Measurements from ENCODE around the gene SRSF3.
"Not testable (repeated sequence)": the region's sequence is repeated elsewhere in the genome, so short reads cannot be mapped to it uniquely, and the experiment has no call there.

Gene SRSF3

GRCh38 chr6:36576578-36576977 is 17.6 kb upstream of the SRSF3 start:
- no peak for DNase-seq (ENCODE audit: low read depth in 2 of 2)

GRCh38 chr6:36577301-36577700 is 16.9 kb upstream of the SRSF3 start:
- no peak for DNase-seq (ENCODE audit: low read depth in 2 of 2)

DNA sequence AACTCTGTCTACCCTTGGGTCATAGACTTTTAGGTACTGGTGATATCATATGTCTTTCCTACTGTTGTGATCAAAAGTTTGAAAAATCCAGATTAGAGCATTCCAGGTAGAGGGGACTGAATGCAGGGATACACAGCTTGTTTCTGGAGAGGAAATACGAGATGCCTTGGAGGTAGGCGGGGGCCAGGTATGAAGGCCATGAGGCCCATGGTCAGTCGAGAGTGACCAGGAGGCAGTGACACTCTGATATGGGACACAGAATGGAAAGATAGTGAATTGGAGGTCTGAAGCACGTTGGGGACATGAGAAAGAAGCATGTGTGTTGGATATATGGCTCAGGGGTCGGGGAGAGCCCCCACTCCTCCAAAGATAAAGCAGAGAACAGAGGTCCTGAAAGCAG is 16.1 kb upstream of the SRSF3 start:
- no peak for DNase-seq (ENCODE audit: low read depth in 2 of 2)

- DNase-seq (ENCODE audit: low read depth in 2 of 2) = no peak
These were observed 15.7 kb upstream of the SRSF3 start for GRCh38 chr6:36578431-36578830.

GRCh38 chr6:36580184-36580526 is 14.0 kb upstream of the SRSF3 start:
- DNase-seq (ENCODE audit: low read depth in 2 of 2) = no peak

GRCh38 chr6:36581716-36582115 is 12.4 kb upstream of the SRSF3 start:
- no peak for DNase-seq (ENCODE audit: low read depth in 2 of 2)

- no peak for DNase-seq (ENCODE audit: low read depth in 2 of 2)
These were observed 7.6 kb upstream of the SRSF3 start for GRCh38 chr6:36586606-36587005.

- not testable (repeated sequence) for DNase-seq (ENCODE audit: low read depth in 2 of 2)
These were observed 5.1 kb upstream of the SRSF3 start for GRCh38 chr6:36589025-36589400.

GRCh38 chr6:36590237-36590636 is 3.9 kb upstream of the SRSF3 start:
- no peak for DNase-seq (ENCODE audit: low read depth in 2 of 2)

DNA sequence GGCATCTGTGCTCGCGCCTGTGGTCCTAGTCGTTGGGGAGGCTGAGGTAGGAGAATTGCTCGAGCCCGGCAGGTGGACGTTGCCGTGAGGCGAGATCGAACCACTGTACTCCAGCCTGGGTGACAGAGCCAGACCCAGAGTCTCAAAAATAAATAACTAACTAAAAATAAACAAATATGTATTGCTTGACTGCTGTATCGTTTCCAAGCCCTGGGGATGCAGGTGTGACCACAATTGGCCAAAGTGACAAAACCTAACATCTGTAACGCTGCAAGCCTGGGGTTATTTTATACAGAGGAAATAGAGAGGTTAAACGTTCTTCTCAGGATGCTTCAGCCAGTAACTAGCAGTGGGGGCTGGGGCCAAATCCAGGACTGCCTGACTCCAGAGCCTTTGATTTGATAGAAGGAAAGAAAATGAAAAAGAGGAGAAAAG is 1.9 kb upstream of the SRSF3 start:
- DNase-seq (ENCODE audit: low read depth in 2 of 2) = no peak

- no peak for DNase-seq (ENCODE audit: low read depth in 2 of 2)
These were observed 563 bp upstream of the SRSF3 start for GRCh38 chr6:36593569-36594028.

GRCh38 chr6:36594816-36595643 is 868 bp downstream of the SRSF3 start:
- no peak for DNase-seq (ENCODE audit: low read depth in 2 of 2)

GRCh38 chr6:36596356-36596755 is 2.2 kb downstream of the SRSF3 start:
- DNase-seq (ENCODE audit: low read depth in 2 of 2) = no peak

GRCh38 chr6:36597775-36598174 is 3.6 kb downstream of the SRSF3 start:
- no peak for DNase-seq (ENCODE audit: low read depth in 2 of 2)

DNA sequence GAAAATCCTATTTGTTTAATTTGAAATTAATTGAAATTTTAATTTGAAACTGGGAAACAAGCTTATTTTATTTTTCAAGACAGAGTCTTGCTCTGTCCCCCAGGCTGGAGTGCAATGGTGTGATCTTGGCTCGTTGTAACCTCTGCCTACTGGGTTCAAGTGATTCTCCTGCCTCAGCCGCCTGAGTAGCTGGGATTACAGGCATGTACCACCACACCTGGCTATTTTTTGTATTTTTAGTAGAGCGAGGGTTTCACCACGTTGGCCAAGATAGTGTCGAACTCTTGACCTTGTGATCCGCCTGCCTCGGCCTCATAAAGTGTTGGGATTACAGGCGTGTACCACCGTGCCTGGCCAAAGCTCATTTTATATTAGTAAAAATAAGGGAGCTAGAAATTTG is 4.2 kb downstream of the SRSF3 start:
- no peak for DNase-seq (ENCODE audit: low read depth in 2 of 2)

- DNase-seq (ENCODE audit: low read depth in 2 of 2) = no peak
These were observed 4.7 kb downstream of the SRSF3 start for GRCh38 chr6:36598739-36599318.

DNA sequence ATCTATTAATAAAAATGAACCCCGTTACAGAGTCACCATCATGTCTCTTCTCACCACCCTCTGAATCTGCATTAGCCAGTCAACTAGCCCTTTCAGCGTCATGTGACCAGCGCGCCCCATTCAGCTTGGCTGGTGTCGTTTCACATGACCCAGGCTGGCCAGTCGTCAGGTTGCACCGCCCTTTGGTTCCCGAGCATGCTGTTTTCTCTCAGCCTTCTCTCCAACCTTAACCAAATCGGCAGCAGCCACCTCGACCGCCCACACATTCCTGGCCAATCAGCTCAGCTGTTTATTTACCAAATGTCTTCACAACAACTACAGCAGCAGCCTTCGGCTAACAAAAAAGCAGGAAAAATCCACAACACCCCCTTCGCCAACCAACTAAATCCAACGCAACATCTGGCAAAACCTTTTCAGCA is 5.6 kb downstream of the SRSF3 start:
- DNase-seq (ENCODE audit: low read depth in 2 of 2) = peak in 1 of 2 donors; percentile 47

DNA sequence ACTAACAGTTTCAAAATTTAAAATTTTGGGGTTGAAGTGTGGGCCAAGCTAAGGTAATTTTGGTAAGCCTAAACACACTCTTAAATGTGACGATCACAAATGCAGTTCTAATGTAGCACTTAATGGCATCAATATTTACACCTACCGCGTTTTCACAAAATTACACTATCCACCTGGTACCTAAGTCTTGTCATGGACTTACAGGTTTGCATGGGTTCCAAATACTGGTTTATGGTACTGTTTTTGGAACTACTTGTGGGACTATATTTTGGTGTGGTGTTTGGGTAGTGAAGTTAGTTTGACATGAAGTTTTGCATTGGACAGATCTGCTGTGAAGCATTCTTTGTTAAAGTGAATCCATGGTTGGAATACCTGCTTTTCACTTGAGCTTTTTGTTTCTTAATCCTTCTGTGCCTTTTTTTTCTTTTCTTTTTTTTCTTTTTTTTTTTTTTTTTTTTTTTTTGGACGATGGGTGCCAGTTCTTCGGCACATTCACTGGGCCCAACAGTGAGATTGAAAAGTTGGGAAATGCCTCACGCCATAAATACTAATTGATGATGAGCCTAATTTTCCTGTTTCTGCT is 6.5 kb downstream of the SRSF3 start:
- DNase-seq (ENCODE audit: low read depth in 2 of 2) = no peak

DNA sequence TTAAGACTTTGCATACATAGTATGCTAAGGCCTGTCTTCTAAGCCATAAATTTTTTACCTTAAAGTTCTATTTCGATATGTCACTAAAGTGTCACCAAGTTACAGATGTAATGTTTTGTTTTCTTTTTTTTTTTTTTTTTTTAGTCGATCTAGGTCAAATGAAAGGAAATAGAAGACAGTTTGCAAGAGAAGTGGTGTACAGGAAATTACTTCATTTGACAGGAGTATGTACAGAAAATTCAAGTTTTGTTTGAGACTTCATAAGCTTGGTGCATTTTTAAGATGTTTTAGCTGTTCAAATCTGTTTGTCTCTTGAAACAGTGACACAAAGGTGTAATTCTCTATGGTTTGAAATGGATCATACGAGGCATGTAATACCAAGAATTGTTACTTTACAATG is 7.7 kb downstream of the SRSF3 start:
- DNase-seq (ENCODE audit: low read depth in 2 of 2) = not testable (repeated sequence)

DNA sequence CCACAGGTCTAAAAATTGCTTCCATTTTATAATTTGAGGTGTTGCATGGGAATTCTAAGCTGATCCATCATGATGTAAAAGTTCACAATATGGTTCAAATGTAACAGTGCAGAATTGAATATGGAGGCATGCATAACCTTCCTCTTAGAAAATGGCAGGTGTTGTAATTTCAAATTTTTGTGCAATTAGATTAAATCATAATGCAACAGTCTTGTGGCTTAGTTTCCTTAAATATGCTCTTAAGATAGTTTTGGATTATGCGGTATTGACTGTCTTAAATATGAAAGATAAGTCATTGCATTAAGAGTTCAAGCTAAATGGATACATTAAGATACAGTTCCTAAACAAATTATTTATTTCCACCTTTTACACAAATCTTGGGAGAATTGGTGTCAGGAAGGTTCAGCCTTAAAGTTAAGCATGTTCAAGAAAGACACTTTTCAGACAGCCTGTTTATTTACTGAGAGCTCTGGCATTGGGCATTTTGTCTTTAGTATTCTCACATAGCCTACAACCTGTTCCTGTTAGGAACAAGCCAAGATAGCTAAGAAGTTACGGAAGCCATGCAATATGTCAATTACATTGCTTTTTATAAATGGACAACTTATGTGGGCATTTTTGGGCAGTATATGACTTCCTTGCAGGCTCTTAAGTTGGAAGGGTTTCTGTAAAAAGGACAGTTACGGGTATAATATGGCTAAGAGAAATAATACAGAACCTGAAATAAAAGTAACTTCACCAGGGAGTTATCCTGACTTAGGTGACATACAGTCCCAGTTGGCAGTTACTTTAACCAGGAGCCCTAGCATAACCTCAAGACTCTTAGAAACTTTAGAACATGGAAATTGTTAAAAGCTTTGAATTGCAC is 9.3 kb downstream of the SRSF3 start:
- DNase-seq (ENCODE audit: low read depth in 2 of 2) = no peak

DNA sequence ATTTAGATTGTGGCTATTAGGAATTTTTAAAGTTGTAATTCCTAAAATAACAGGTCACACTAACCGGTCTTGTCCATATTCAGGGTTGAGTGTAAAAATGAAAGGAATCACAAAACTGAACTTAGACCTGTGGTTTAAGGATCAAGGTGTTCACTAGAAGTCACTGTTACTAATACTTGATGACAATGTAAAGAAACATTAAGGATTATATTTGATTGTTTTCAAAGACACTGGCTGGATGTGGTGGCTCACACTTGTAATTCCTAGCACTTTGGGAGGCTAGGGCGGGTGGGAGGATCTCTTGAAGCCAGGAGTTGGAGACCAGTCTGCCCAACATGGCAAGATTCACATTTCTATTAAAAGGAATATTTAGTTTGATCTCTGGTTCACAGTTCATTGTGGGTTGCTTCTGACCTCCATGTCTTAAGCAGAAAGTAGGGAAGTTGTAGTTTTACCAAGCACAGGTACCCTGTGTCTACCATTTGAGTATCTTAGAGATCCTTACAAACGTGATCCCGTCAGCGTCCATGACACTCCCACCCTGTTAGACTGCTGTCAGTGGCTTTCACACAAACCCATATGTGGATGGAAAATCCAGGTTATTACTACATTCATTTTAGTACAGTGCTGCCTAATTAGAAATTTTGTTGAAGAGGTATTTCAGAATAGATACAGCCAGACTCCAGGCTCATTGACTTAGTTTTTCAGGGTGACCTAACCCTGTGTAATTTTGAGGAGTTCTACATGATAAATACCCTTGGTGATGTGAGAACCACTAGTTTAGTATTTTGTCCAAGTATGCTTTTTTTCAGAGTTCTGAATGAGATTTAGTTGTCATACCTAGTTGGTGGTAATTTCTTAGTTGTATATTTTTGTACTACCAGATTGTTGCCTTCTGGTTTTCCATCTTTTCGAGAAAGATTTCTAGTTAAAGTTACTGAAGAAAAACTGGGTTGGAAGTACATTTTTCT is 10.2 kb downstream of the SRSF3 start:
- no peak for DNase-seq (ENCODE audit: low read depth in 2 of 2)
